CD4-positive, alpha-beta T cell treated with Interleukin-2 at 100 ng/mL for 4 hours (primary cell): ENCODE measurements around the gene PANX3.

Experiments
- DNase-seq: peaks from one replicate; pipeline ENCODE4 v3.0.0-alpha.2; 2020; ENCODE audit warnings: low spot score

PANX3 gene

DNA sequence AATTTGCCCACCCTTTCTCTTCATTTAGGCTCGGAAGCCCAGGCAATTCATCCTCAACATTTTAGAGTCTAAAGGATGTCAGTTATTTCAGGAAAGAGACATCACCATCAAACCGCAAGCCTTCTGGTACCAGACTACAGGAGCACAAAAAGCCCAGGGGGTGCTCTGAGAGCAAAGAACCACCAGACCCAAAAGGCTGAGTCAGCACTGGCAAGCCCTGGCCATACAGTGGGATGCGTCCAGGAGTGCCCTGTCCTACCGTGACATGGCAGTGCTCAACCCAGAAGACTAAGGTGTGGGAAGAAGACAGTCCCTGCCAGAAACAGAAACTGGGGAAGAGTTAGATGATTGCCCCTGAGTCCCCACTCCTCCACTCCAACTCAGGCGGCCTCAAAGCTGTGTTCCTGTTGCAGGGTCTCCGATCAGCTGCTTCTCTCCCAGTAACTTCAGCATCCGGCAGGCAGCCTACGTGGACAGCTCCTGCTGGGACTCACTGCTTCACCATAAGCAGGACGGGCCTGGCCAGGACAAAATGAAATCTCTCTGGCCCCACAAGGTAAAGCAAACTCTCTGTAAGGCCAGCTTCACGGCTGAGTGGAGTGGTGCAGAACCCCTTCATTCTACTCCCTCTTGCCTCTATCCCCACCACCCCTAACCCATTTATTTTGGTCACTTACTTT, 1.5 kb downstream of the PANX3 start:
- DNase-seq: no peak

DNA sequence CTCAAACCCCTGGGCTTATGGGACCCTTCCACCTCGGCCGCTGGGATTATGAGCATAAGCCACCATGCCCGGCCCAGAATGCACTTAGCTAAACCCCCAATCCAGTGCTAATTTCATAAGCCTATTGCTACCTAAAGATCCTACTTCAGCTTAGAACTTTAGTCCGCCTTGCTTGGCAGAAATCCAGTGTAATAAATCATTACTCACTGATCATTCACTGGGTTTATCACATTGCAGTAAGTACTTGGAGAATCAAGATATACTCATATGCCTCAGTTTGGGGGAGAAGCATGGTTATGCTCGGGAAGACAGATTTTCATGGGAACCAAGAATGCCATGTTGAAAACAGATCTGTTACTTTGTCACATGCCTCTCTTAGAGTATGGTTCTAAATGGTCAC, 7.6 kb downstream of the PANX3 start:
- DNase-seq: no peak

DNA sequence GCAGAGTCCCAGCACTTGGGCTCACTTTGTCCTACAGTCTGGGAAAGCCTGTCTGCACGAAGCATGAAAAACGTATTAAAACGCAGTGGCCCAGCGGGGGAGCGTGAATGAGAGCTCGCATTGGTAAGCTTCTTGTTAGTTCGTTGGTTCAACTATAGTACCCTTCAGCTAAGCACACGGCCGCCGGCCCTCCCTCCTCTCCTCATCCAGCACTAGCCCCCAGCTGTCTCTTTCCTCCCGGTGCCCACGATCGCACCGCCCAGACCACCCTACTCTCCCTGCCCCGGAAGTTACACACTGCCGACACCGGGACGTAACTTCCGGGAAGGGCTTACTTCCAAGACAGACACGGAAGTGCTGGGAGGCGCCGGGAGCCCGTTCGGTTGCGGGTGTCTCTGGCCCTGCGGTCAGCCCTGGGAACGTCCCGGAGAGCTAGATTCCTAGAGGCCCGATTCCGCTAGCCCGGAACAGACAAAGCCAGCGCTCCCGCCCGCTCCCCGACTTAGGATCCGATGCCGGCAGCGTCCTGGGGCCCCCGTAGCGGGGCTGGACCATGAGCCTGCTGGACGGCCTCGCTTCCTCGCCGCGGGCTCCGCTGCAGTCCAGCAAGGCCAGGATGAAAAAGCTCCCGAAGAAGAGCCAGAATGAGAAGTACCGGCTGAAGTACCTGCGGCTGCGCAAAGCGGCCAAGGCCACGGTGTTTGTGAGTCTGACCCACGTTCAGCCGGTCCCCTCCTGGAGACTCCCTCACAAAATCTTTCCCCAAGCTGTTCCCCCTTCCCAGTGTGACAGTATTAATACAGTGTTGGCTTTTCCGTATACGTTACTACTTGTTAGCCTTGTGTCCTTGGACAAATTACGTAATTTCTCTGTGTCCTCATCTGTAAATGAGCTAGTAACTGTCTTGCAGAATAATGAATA, 11.6 kb downstream of the PANX3 start, which contains the start of gene TBRG1:
TBRG1 (plus strand) TSS at position 334 of the 921 bp plus-strand sequence; CDS start at position 554, 220 bp downstream.
- DNase-seq: peak; percentile 81

DNA sequence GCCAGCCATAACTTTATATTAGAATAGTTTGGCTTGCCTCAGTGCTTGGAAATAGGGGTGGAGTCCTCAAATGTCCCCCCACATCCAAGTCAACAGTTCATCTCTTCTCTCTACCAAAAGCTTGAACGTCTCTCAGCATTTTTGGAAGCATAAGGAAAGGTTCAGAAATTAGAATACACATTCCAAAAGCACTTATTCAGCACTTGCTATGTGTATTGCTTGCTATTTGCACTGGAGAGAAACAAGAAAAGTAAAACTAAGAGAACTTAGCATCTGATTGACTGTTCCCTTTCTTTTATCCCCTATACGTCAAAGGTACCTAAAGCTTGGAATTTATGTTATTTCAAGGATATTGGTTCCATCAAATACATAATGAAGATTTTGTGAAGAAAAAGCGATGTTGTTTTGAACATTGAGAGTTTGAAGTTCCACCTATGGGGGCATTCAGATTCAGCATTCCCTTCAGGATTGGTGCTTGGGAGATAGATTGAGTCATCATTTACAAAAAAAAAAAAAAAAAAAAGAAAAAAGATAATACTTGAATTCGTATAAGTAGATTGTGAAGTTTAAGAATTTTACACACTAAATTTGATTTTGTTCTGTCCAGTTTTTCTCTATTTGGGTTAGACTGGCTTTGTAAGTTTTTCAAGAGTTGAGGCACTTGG, 12.8 kb downstream of the PANX3 start:
- no peak for DNase-seq

DNA sequence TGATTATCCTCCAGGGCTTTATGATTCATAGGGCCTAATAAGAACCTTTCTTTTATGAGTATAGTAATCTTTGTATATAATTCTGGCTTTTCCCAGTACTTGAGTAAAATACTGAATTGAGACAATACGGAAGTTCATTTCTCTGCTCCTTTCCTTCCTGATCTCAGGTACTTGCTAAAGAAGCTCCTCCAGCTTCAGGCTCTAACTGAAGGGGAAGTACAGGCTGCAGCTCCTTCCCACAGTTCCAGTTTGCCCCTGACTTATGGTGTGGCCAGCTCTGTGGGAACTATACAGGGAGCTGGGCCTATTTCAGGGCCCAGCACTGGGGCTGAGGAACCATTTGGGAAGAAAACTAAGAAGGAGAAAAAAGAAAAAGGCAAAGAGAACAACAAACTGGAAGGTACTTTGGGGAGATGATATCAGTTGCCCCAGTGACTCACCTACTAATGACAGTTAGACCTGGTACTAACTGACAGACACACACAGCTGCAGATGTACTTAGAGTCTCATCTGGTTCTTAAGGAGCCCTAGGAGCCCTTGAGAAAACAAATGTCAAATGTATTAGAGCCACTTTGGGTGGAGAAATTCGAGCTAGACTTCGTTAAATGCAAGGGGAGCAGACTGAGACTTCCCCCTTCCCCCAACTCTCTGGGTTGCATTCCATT, 14.4 kb downstream of the PANX3 start:
- no peak for DNase-seq

DNA sequence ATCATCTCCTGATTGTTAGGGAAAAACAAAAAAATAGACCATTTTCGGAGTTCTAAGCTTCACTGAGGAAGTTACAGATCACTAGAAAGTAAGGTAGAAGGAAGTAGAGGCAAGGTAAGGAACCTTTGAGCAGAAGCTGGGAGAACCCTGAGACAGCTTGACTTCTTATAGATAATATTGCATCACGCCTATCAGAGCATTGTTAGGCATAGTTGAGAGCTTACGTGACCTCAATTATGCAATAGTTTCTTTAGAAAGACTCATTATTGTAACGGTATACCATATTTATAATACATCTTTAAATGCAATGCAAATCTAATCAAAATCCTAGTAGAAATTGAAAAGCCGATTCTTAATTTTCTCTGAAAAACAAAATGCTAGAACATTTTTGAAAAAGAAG, 16.3 kb downstream of the PANX3 start:
- DNase-seq: no peak

DNA sequence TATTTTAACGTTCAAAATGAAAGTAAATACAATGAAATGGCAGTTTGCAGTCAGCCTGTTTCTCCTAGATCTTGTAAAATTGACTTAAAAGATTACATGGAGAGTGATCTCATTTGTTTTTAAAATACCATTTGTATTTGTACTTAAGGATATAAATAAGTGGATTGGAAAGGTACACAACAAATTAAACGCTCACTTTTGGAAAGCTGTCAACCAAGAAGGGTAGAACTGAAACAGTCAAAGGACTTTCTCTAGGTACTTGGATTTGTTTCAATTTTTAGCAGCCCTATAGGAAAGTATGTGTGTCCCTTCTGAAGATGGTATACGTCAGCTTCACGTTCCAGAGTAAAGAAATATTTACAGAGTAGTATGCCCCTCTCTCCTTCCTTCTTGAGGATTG, 18.7 kb downstream of the PANX3 start:
- no peak for DNase-seq

DNA sequence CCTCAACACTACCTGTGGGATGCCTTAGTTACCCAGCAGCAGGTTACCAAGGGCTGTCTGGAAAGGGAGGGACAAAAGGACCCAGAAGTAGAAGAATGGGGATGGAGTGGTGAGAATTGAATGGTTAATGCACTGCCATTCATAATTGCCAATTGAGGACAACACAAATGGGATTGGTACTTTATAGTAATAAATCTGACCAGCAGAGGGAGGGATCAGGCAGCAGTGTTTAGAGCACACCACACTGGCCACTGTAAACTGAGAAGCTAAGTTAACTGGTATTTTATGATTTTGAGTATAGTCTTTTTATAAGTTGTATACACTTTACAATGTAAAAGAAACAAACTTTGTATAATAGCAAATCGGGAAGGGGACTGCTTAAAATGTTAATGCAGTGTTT, 22.1 kb downstream of the PANX3 start:
- no peak for DNase-seq

DNA sequence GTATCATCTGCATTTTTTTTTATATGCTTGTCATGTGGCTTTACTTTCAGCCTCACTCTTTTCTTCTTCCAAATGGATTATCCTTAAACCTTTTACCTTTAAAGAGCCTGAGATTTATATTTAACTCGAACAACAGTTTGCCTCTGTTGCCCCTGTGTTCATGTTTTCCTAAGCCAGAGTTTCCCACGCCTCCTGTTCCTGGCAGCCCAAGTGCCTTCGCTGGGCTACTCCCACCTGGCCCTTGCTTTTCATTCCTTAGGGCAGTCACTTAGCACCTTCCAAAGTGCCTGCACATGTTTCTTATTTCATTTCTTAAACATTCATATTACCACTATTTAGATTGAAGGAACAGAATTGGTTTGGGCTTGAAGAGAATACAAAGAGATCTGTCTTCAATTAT, 24.7 kb downstream of the PANX3 start:
- no peak for DNase-seq

DNA sequence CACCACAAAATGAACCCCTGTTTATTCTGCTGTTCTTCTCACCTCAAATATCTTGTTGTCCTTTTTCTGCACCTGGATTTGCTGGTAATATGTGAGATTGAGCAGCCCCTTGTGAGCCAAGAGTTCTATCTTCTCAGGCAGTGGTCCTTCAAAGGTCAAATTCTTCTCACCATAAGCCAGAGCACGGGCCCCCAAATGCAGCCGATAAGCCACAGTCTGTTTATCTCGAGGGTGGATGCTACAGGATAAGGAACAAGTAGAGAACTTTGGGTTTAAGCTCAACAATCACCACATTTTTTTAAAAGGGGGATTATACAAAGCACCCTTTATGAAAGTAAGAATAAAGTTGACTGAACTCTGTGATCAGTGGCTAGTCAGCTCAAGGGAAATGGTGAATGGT, 27.3 kb downstream of the PANX3 start:
- no peak for DNase-seq

DNA sequence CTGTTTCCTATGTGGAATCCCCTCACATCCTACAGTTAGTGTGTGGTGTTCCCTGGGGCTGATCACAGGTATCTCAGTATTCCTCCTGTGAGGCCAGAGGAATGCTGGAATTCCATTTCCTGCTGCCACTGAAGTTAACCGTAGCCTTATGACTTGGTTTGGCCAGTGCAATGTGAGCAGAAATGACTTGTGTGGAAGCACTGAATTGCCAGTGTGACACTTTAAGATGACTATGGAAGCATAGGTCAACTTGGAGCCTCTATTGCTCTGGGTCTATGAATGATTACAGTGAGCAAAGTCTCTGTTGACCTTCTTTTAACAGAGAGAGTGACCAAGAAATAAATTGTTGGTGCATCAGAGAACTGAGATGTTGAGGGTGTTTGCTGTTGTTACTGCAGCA, 28.0 kb downstream of the PANX3 start:
- no peak for DNase-seq

DNA sequence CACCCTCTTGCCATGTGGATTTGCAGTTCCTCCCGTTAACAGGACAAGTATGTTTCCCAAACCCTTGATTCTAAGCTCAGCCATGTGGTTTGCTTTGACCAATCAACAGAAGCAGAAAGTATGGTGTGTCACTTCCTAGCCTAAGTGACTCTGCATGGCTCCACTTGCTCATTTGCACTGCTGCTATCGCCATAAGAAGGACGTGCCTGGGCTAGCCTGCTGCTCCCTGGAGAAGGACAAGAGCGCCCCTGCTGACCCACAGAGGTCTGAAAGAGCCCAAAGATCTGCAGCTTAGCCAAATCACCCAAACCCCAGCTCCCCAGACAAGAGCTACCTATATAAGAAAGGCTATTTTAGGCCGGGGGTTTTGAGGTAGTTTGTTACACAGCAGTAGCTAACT, 29.4 kb downstream of the PANX3 start:
- no peak for DNase-seq

DNA sequence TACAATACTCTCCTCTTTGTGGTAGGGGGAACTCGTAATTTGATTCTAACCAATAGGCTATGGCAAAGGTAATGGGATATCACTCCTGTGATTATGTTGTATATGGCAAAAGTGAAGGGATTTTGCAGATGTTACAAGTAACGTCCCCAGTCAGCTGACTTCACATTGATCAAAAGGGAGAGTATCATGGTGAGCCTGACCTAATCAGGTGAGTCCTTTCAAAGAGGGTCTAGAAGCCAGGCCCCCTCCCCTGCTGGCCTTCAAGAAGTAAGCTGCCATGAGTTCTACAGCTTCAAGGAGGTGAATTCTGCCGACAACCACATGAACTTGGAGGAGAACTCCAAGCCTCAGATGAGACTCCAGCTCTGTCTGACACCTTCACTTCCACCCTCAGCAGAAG, 31.4 kb downstream of the PANX3 start:
- no peak for DNase-seq

DNA sequence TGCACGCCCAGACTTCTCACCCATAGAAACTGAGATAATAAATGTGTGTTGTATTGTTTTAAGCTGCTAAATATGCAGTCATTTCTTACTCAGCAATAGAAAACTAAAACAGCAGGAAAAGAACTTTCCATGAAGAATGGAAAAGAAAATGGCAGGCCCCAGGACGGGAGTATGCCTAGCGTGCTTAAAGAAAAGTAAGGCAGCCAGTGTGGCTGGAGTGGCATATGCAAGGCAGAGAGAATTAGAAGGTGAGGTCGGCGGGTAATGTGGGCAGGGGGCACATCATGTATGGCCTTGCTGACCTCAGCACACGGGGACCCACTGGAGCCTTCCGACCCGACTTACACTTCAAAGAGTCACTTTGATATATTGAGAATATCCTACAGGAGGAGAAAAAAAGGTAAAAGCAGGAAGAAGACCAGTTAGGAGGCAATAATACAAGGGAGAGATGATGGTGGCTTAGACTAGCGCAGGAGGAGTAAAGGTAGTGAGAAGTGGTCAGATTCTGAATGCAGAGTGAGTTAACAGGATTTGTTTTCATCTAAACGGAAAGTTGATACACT, 31.9 kb downstream of the PANX3 start:
- DNase-seq: no peak

DNA sequence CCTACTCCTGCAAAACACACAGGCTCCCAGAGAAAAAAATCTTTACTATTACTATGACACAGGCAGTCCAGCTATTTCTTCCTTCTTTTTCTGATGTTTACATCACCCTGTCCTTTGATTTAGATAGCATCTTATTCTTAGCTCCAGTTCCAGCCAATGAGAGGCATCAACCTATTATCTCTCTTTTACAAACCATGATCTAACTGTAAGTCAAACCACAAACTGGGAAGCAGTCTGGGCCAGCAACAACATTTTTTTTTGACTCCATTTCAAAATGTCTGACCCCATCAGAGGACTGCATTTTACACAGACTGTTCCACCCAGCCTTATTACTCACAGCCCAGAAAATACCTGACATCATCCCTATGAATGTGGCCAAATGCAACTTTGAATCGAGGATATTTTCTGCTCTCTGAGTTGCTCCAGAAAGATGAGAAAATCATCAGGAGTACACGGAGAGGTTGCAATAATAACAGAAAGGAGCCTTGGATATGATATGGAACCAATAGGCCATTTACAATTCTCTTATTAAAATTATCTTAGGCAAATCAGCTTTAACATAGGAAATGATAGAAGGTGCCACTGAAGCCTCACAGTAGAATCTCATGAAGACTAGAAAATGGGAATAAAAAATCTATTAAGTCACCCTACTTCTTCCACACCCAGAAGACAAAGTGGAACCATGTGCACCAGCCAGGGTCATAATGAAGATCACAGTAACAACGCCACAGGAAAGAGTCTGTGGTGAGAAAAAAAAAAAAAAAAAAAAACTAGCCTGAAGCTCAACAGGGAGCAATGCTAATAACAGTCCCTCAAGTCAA, 32.6 kb downstream of the PANX3 start:
- DNase-seq: no peak

DNA sequence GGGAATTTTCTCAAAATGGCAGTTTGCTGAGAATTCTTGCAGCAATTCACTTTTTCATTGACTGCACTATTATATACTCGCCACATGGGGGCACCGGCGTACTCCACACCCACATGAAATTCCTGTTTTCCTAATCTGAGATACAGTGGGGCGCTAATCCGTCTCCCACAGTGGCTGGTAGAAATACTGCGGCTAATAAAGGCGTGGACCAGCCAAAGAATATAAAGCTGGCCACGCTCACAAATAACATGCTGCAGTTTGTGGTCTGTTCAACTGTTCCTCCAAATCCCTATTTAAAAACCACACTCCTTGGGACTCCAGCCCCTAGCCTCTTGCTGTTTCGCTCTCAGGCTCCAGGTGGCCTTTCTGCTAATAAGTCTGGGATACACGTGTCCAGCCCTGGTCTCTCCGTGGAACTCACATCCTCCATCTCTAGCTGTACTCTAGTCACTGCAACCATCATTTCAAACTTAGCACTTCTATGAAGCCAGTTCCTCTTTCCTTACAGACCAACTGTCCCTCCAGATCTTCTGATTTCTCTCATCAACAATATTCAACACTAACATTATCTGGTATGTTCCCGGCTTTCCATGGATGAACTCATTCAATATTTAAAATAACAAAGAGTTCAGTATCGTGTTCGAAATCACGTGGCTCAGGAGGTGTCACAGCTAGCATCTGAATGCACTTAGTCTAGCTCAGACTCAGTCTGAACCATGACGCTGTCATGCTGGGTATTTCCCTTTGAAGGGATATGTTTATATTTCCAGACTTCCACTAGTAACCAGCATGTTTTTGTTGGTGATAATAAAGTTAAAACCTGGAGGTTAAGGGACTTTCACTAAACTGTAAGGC, 33.4 kb downstream of the PANX3 start:
- DNase-seq: peak; percentile 32

DNA sequence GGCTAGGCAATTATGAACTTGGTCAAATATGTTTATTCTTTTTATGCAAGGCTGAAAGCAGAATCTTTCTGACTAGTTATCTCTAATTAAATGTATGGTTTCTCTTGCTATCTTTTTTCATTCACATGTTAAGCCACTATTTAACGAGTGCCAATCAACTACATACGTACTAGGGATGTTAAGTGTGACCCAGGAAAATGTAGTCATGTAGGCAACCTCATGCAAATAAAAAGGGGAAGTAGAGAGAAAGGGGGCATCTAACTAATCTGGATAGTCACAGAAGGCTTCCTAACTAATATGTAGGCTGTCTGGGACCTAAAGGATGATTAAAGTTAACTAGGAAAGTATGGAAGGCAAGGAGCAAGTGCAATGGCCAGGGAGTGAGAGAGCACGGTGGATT, 34.9 kb downstream of the PANX3 start:
- DNase-seq: no peak

DNA sequence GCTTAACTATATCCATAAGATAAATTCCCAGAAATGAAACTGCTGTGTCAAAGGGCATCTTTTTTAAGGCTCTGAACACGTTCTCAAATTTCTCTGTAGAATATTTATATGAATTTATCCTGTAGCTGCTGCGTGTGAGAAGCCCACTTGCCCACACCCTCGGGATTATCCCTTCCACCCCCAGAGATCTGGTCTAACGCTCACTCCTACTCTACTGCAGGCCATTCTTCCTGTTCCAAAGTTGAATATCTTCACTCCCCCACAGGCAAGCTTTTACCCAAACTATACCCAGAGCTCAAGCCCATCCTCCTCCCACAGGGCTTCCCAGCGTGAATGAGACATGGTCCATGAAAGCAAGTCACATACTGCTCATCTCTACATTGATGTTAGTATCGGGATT, 37.4 kb downstream of the PANX3 start:
- DNase-seq: no peak

DNA sequence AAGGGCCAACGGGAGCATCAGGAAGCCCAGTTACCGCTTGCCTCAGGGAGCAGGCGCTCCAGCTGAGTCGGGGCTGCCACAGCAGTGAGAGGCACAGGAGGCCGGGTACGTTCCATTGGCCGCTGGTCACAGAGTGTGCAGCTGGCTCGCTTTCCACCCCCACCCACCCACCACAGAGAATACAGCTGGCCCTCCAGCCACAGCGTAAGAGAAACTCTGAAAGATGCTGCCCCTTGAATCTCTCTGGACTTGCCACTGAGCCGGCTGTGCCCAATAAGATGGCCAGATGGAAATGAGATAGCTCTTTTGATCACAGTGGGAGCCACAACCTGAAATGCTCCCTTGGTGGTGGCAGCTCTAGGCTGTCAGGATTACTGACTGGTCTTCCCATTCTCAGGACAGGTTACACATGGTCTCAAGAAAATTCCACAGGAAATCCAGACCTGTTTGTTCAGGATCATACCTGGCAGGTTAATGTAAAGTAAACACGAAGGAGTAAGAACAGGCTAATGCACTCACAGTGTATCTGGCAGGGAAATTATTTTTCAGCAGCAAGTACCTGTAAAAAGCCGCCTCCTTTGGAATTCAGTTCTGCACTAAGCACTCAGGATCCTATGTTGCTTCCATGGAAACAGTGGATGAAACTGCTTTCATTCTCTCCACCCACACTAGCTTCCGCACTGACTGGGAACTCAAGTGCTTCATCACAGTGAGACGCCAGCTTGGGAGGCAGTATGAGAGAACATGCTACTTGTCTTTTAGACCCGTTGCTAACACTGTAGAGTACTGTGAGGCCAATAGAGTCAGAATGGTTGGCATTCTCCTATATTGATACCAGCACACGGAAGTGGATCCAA, 45.8 kb downstream of the PANX3 start:
- DNase-seq: no peak
